ENCODE data around the gene FAM234B.

Gene FAM234B

DNA sequence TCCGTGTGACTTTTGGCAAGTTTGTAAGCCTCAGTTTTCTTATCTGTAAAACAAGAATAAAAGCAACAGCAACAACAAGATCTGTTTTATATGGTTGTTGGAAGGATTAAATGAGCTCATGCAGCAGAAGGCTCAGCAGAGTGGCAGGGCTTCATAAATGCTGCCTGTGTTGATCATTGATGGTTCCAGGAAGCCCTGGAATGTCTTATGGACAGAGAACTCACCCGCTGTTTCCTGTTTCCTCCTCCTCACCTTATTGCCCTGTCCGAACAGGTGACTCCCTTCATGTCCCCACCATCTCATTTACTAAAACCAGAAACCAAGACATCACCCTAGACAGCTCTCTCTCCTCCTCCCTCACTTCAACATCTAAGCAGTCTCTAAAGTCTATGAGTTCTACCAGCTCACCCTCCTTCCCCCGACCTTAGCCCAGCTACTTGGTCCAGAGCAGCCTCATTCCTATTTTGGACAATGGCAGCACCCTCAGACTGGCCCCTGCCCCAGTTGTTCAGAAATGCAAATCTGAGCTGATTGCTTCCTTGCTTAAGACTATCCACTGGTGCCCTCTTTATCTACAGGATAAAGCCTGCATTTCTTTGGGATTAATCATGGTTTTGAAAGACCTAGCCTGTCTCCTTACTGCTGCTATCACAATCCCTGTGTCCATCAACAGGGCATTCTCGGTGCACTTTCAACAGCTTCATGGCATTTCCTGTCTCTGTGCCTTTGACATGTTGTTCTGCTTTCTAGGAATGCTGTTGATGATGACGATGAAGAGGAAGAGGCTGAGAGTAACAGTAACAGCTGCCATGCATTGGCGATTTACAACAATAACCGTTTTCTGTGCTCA, 80.7 kb downstream of the FAM234B start:
- peak; percentile 27 to 40 for DNase-seq

DNA sequence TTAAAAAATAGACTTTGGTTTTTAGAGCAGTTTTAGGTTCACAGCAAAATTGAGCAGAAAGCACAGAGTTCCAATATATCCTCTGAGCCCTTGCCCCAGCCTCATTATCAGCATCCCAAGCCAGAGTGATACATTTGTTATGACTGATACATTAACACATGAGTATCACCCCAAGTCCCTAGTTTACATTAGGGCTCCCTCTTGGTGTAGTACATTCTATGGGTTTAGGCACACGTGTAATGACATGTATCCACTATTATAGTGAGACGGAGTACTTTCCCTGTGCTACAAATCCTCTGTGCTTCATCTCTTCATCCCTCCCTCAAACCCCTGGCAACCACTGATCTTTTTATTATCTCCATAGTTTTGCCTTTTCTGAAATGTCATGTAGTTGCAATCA, 81.8 kb downstream of the FAM234B start:
- no peak for DNase-seq

DNA sequence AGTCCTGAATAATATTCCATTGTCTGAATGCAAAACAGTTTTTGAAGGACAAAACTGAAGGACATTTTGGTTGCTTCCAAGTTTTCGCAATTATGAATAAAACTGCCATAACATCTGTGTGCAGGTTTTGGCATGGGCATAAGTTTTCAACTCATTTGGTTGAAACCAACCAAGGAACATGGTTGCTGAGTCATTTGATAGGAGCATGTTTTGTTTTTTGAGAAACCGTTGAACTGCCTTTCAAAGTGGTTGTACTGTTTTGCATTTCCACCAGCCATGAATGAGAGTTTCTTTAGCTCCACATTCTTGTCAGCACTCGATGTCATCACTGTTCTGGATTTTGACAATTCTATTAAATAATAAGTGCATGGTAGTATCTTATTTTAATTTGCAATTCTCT, 82.3 kb downstream of the FAM234B start:
- no peak for DNase-seq

DNA sequence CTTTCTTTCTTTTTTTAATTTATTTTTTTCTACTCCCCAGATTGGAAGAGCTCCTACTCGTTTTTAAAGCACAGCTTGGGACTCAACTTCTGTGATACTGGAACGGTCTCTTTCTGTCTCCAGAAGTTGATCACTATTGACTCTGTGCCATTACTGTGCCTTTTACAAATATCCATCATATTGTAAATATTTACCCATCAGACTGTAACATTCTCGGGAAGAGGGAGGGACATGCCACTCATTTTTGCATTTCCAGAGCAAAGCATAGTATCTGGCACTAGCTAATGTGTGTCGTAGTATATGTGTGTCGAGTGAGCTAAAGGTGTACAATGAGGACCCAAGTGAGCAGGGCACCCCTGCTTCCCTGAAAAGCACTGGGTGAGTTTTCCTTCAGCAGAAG, 83.3 kb downstream of the FAM234B start:
- no peak for DNase-seq

DNA sequence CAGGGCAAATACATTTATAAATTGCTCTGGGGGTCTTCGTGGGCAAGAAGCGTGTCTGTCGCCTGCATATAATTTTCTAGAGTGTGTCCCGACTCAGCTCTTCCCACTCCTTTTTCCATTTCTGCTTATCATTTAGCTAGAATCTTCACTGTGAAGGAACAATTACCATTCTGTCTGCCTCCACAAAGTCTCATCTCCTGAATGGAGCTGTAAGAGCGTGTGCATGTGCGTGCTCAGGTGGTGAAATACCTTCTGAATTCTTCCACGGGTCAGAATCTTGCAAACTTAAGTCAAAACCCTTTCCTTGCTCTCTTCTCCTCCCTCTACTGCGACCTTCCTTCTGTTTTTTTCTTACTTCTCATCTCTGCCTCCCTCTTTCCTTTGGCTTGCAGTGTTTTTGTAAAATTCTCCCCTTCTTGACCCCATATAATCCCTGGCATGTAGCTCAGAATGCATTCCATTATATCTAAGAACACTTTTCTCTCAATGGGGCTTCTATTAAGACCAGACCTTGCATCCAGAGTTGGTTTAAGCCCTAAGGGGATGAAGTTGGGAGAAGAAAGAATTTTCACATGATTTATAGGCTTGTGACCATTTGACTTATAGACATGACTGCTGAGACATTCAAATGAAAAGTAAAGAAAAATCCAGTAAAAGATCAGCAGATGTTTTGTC, 84.2 kb downstream of the FAM234B start:
- DNase-seq: no peak

DNA sequence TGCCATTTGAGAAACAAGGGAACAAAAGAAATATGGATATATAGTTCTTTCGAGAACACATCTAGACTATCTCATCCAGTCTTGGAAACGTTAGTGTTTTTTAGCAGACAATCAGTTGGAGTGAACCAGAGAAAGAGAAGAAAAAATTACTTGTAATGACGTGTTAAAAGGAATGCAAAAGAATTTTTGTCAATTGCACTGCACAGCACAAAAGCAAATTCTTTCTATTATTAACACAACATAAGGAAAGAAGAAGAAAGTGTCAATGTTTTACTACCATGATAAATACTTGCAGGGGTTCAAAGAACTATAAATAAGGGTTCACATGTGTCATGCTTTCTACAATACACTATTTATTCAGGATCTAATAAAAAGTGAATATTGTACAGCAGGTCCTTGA, 86.8 kb downstream of the FAM234B start:
- no peak for DNase-seq
